Stimulated activated naive B cell treated with anti-CD40 and anti-IgM and Interleukin-4, amounts not matched to agents 10 μg/mL and 1 μg/mL and 100 μg/mL, for 72 hours (primary cell): ENCODE measurements around the gene GYS1.

Experiments
- ATAC-seq, 2 donors: fragments of 150-1000 bp; cut with Tn5 transposase; replicated peaks; 2 replicates each; pipeline ENCODE4 v1.10.0; 2021; ENCODE audit warnings: moderate library complexity in 1 of 2
- DNase-seq: peaks from one replicate; pipeline ENCODE4 v3.0.0; 2021
- H3K27ac Mint-ChIP-seq: one replicate; pipeline ENCODE4 v1.8.0; 2022; ENCODE audit warnings: mild to moderate bottlenecking, mixed read lengths
- H3K27me3 Mint-ChIP-seq, 2 donors: one replicate each; pipeline ENCODE4 v1.8.0; 2022; ENCODE audit warnings: mixed read lengths in 2 of 2
- H3K36me3 Mint-ChIP-seq, 2 donors: one replicate each; pipeline ENCODE4 v1.8.0; 2022; ENCODE audit warnings: mixed read lengths in 2 of 2, mild to moderate bottlenecking in 1 of 2
- H3K4me1 Mint-ChIP-seq, 2 donors: one replicate each; pipeline ENCODE4 v1.8.0; 2022; ENCODE audit warnings: mixed read lengths in 2 of 2, mild to moderate bottlenecking in 1 of 2
- H3K4me3 Mint-ChIP-seq, 2 donors: one replicate each; pipeline ENCODE4 v1.8.0; 2022; ENCODE audit warnings: mild to moderate bottlenecking in 2 of 2, mixed read lengths in 2 of 2, moderate library complexity in 1 of 2
- H3K9me3 Mint-ChIP-seq, 2 donors: one replicate each; pipeline ENCODE4 v1.8.0; 2022; ENCODE audit warnings: mixed read lengths in 2 of 2, mild to moderate bottlenecking in 1 of 2

Gene GYS1

GRCh38 chr19:49009828-49010227, 16.7 kb upstream of the GYS1 start:
- no peak for DNase-seq
- Mint-ChIP-seq H3K9me3 (no peaks in the 10 kb centered on the region), H3K4me3 (no peak overlapping the region), H3K36me3 (peaks cover 36 to 50% of the 10 kb centered on the region in 2 donors), H3K27ac (no peak overlapping the region), H3K27me3 (no peaks in the 10 kb centered on the region), H3K4me1 (peaks cover 0 to 2% of the 10 kb centered on the region in 2 donors)
- no peak for ATAC-seq

GRCh38 chr19:49006905-49007304, 13.8 kb upstream of the GYS1 start:
- Mint-ChIP-seq H3K9me3 (no peaks in the 10 kb centered on the region), H3K4me1 (peaks cover 0 to 2% of the 10 kb centered on the region in 2 donors), H3K27me3 (no peaks in the 10 kb centered on the region), H3K4me3 (no peak overlapping the region), H3K27ac (no peak overlapping the region), H3K36me3 (peaks cover 36 to 53% of the 10 kb centered on the region in 2 donors)
- no peak for DNase-seq
- ATAC-seq, result no peak

GRCh38 chr19:49004964-49005614, 12.0 kb upstream of the GYS1 start:
- Mint-ChIP-seq H3K27me3 (no peaks in the 10 kb centered on the region), H3K27ac (no peak overlapping the region), H3K9me3 (no peaks in the 10 kb centered on the region), H3K4me1 (no peaks in the 10 kb centered on the region), H3K4me3 (no peak overlapping the region), H3K36me3 (peaks cover 29 to 44% of the 10 kb centered on the region in 2 donors)
- DNase-seq, result no peak
- no peak for ATAC-seq

- Mint-ChIP-seq H3K27me3 (no peaks in the 10 kb centered on the region), H3K36me3 (peaks cover 26 to 46% of the 10 kb centered on the region in 2 donors)
- no peak for ATAC-seq
Observed at GRCh38 chr19:49004133-49004532, 11.0 kb upstream of the GYS1 start.

GRCh38 chr19:48999481-49000325, 6.6 kb upstream of the GYS1 start:
- DNase-seq, result no peak
- Mint-ChIP-seq H3K4me1 (peaks cover 15 to 21% of the 10 kb centered on the region in 2 donors), H3K27ac (peak overlapping the region; percentile 25), H3K27me3 (no peaks in the 10 kb centered on the region), H3K36me3 (peaks cover 25 to 45% of the 10 kb centered on the region in 2 donors), H3K4me3 (no peak overlapping the region), H3K9me3 (no peaks in the 10 kb centered on the region)
- peak; percentile 81 to 82 for ATAC-seq

More at GRCh38 chr19:49004133-49004532, 11.0 kb upstream of the GYS1 start:
- Mint-ChIP-seq H3K4me3 (no peak overlapping the region), H3K27ac (no peak overlapping the region), H3K4me1 (peaks cover 0 to 2% of the 10 kb centered on the region in 2 donors), H3K9me3 (no peaks in the 10 kb centered on the region)
- DNase-seq, result no peak

GRCh38 chr19:48997972-48998371, 4.9 kb upstream of the GYS1 start:
- H3K27ac Mint-ChIP-seq, result no peak overlapping the region
- no peaks in the 10 kb centered on the region for H3K9me3 Mint-ChIP-seq
- peaks cover 20 to 31% of the 10 kb centered on the region in 2 donors for H3K4me1 Mint-ChIP-seq
- ATAC-seq (no peak), DNase-seq (no peak)
- peaks cover 19 to 40% of the 10 kb centered on the region in 2 donors for H3K36me3 Mint-ChIP-seq
- H3K4me3 Mint-ChIP-seq, result no peak overlapping the region
- no peaks in the 10 kb centered on the region for H3K27me3 Mint-ChIP-seq

DNA sequence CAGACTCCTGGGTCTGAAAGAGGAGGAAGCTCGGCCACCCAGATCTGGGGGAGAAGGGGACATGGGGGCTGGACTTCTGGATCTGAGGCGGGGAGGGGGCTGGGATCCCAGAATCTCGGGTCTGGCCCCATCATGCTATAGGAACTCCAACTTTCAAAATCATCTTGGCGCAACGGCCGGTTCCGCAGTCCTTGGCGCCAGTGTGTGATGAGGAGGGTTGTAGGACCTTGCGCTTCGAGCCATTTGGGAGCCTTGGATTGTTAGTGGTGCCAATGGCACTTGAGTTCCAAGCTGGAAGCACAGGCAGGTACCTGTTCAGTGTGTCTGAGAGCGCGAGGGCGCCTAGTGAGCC, 902 bp upstream of the GYS1 start:
- peak overlapping the region; percentile 93 for H3K27ac Mint-ChIP-seq
- H3K36me3 Mint-ChIP-seq, result peaks cover 38 to 51% of the 10 kb centered on the region in 2 donors
- no peaks in the 10 kb centered on the region for H3K9me3 Mint-ChIP-seq
- H3K27me3 Mint-ChIP-seq, result no peaks in the 10 kb centered on the region
- H3K4me1 Mint-ChIP-seq, result peaks cover 34 to 61% of the 10 kb centered on the region in 2 donors
- H3K4me3 Mint-ChIP-seq, result peak overlapping the region; percentile 90 to 92
- DNase-seq (no peak), ATAC-seq (no peak)

GRCh38 chr19:48992581-48993174, 431 bp downstream of the GYS1 start:
- Mint-ChIP-seq H3K27ac (peak overlapping the region; percentile 93), H3K36me3 (peaks cover 46 to 59% of the 10 kb centered on the region in 2 donors), H3K9me3 (no peaks in the 10 kb centered on the region), H3K4me1 (peaks cover 35 to 70% of the 10 kb centered on the region in 2 donors), H3K27me3 (no peaks in the 10 kb centered on the region), H3K4me3 (peak overlapping the region; percentile 90 to 92)
- ATAC-seq, result peak in 1 of 2 donors; percentile 10
- DNase-seq, result no peak

GRCh38 chr19:48991873-48992580, 1.1 kb downstream of the GYS1 start:
- no peak for DNase-seq
- Mint-ChIP-seq H3K36me3 (peaks cover 49 to 63% of the 10 kb centered on the region in 2 donors), H3K27me3 (no peaks in the 10 kb centered on the region), H3K27ac (peak overlapping the region; percentile 93), H3K4me3 (peak overlapping the region; percentile 90 to 92), H3K4me1 (peaks cover 38 to 71% of the 10 kb centered on the region in 2 donors), H3K9me3 (no peaks in the 10 kb centered on the region)
- no peak for ATAC-seq

- no peak for ATAC-seq
- Mint-ChIP-seq H3K36me3 (peaks cover 53 to 66% of the 10 kb centered on the region in 2 donors), H3K27ac (no peak overlapping the region), H3K9me3 (no peaks in the 10 kb centered on the region), H3K27me3 (no peaks in the 10 kb centered on the region), H3K4me3 (peak overlapping the region in 1 of 2 donors; percentile 90), H3K4me1 (peaks cover 41 to 74% of the 10 kb centered on the region in 2 donors)
- DNase-seq, result no peak
Observed at GRCh38 chr19:48991011-48991609, 2.0 kb downstream of the GYS1 start.

DNA sequence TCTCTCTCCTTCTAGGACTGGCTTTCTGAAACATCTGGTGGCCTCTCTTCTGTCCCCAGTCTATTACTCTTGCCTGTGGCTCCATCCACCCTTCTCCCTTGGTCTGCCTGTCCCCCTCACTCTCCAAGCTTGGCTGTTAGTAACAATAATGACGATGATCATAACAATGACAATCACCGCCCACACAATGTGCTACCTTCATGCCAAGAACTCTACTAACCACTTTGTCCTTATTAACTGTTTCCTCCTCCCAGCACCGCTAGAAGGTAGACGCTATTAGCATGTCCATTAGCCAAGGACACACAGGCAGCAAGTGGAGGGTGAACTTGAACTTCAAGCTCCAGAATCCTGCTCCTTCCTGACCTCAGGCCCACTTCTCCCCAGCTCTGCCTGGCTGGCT, 2.7 kb downstream of the GYS1 start:
- no peak overlapping the region for H3K4me3 Mint-ChIP-seq
- peaks cover 56 to 72% of the 10 kb centered on the region in 2 donors for H3K36me3 Mint-ChIP-seq
- H3K4me1 Mint-ChIP-seq, result peaks cover 41 to 73% of the 10 kb centered on the region in 2 donors
- H3K27me3 Mint-ChIP-seq, result no peaks in the 10 kb centered on the region
- peak overlapping the region; percentile 6 for H3K27ac Mint-ChIP-seq
- no peaks in the 10 kb centered on the region for H3K9me3 Mint-ChIP-seq
- ATAC-seq, result no peak
- no peak for DNase-seq

GRCh38 chr19:48989701-48990291, 3.3 kb downstream of the GYS1 start:
- ATAC-seq, result no peak
- peak overlapping the region; percentile 6 for H3K27ac Mint-ChIP-seq
- DNase-seq, result no peak
- peaks cover 57 to 70% of the 10 kb centered on the region in 2 donors for H3K36me3 Mint-ChIP-seq
- H3K9me3 Mint-ChIP-seq, result no peaks in the 10 kb centered on the region
- no peak overlapping the region for H3K4me3 Mint-ChIP-seq
- no peaks in the 10 kb centered on the region for H3K27me3 Mint-ChIP-seq
- peaks cover 36 to 67% of the 10 kb centered on the region in 2 donors for H3K4me1 Mint-ChIP-seq

- H3K4me3 Mint-ChIP-seq, result no peak overlapping the region
- no peak overlapping the region for H3K27ac Mint-ChIP-seq
- H3K36me3 Mint-ChIP-seq, result peaks cover 60 to 68% of the 10 kb centered on the region in 2 donors
- no peak for DNase-seq
- H3K27me3 Mint-ChIP-seq, result no peaks in the 10 kb centered on the region
- ATAC-seq, result no peak
- H3K4me1 Mint-ChIP-seq, result peaks cover 32 to 59% of the 10 kb centered on the region in 2 donors
- H3K9me3 Mint-ChIP-seq, result no peaks in the 10 kb centered on the region
Observed at GRCh38 chr19:48988860-48989259, 4.2 kb downstream of the GYS1 start.
